ENCODE measurements around the gene PRG2. TPM values are rescaled to one million over a fixed set of nuclear protein-coding genes. Genes with fewer than 3 reads are reported as not detected.

The PRG2 gene, protein sequence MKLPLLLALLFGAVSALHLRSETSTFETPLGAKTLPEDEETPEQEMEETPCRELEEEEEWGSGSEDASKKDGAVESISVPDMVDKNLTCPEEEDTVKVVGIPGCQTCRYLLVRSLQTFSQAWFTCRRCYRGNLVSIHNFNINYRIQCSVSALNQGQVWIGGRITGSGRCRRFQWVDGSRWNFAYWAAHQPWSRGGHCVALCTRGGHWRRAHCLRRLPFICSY
- total RNA-seq, result 1 to 10 TPM in 3 of 6 donors, under 1 TPM in 1, not detected in 2; 0.30 to 2.6 (median 1.6) TPM

DNA sequence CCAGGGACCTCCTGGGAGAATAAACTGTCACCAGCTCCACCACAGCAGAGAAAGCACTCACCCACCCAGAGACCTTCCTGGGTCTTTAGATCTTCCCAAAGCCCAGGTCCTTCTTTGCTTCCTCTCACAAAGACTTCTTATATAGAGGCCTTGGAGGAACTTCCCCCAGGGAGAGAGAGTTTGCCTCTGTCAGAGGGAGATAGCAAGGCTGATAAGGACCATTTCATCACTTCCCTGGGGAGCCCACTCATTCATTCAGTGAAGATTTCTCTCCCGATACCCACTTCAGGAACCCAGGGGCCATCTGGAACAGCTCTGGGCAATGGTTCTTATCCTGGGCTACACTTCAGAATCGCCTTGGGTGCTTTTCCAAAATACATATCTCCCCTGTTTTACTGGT is at the start of gene PRG2:
TSS of gene PRG2 (minus strand) at position 116 of the 400 bp plus-strand sequence. CDS start 706 bp downstream, outside the sequence.
- no peak within 1 kb of the TSS for H3K4me3 ChIP-seq
- ATAC-seq (ENCODE audit: low FRiP score in 2 of 2) (no peak), DNase-seq (no peak)
- no peaks in the 10 kb centered on the region for H3K4me1 ChIP-seq
- TF ChIP-seq, protein P1, sequence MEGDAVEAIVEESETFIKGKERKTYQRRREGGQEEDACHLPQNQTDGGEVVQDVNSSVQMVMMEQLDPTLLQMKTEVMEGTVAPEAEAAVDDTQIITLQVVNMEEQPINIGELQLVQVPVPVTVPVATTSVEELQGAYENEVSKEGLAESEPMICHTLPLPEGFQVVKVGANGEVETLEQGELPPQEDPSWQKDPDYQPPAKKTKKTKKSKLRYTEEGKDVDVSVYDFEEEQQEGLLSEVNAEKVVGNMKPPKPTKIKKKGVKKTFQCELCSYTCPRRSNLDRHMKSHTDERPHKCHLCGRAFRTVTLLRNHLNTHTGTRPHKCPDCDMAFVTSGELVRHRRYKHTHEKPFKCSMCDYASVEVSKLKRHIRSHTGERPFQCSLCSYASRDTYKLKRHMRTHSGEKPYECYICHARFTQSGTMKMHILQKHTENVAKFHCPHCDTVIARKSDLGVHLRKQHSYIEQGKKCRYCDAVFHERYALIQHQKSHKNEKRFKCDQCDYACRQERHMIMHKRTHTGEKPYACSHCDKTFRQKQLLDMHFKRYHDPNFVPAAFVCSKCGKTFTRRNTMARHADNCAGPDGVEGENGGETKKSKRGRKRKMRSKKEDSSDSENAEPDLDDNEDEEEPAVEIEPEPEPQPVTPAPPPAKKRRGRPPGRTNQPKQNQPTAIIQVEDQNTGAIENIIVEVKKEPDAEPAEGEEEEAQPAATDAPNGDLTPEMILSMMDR (IDR thresholded peaks at IDR 0.05), result no peak
- no peak for TF ChIP-seq EP300 (IDR thresholded peaks at IDR 0.05)
- TF ChIP-seq POLR2AphosphoS5 (IDR thresholded peaks at IDR 0.05), result no peak
- no peak for TF ChIP-seq POLR2A (IDR thresholded peaks at IDR 0.05)
- no peaks in the 10 kb centered on the region for H3K36me3 ChIP-seq
- H3K27ac ChIP-seq, result no peak within 1 kb of the TSS
- H3K27me3 ChIP-seq, result no peaks in the 10 kb centered on the region
- 67 to 73% methylated on average over 2 of the region's 2 CpGs for WGBS, 2 donors
- H3K9me3 ChIP-seq, result no peaks in the 10 kb centered on the region

DNA sequence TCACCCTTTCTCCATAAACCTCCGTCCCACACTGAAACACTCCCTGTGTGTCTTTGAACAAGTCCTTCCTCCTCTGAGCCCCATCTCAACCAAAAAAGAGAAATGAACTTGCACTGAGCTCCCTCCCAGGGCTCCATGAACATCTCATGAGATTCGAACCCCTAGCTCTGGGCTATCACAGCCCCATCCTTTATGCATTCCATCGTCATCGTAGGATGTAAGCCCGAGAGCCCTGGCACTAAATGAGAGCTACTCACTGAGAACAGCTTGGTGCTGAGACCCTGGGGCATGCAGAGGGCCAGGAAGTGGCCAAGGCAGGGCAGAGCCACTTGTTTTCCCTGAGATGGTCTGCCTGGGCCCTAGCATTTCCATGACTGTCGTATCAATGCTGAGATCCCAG is 49.3 kb upstream of the PRG2 start:
- WGBS, 2 donors, result 64 to 96% methylated on average over 3 to 6 of the region's 6 CpGs

GRCh38 chr11:57438345-57439285 is 48.2 kb upstream of the PRG2 start:
- Histone ChIP-seq H3K27me3 (no peaks in the 10 kb centered on the region), H3K9me3 (no peaks in the 10 kb centered on the region), H3K36me3 (no peaks in the 10 kb centered on the region), H3K27ac (no peak overlapping the region), H3K4me3 (no peak overlapping the region), H3K4me1 (peaks cover 12 to 25% (median 20%) of the 10 kb centered on the region in 4 donors)
- ATAC-seq (ENCODE audit: low FRiP score in 2 of 2) (no peak), DNase-seq (no peak)
- 89 to 93% methylated on average over 12 of the region's 12 CpGs for whole genome bisulfite sequencing, 2 donors
- TF ChIP-seq EP300 (IDR thresholded peaks at IDR 0.05), result no peak
- no peak for TF ChIP-seq POLR2AphosphoS5 (IDR thresholded peaks at IDR 0.05)
- no peak for TF ChIP-seq POLR2A (IDR thresholded peaks at IDR 0.05)
- TF ChIP-seq, protein P1 (IDR thresholded peaks at IDR 0.05), result no peak

More for the DNA sequence above, 49.3 kb upstream of the PRG2 start:
- H3K27ac ChIP-seq, result no peak overlapping the region
- H3K4me3 ChIP-seq, result no peak overlapping the region
- H3K9me3 ChIP-seq, result no peaks in the 10 kb centered on the region
- ATAC-seq (ENCODE audit: low FRiP score in 2 of 2) (no peak), DNase-seq (no peak)
- peaks cover 5 to 16% (median 12%) of the 10 kb centered on the region in 4 donors for H3K4me1 ChIP-seq
- TF ChIP-seq EP300 (IDR thresholded peaks at IDR 0.05) (no peak), POLR2A (IDR thresholded peaks at IDR 0.05) (no peak), POLR2AphosphoS5 (IDR thresholded peaks at IDR 0.05) (no peak)
- TF ChIP-seq, protein P1 (IDR thresholded peaks at IDR 0.05), result no peak
- no peaks in the 10 kb centered on the region for H3K36me3 ChIP-seq
- H3K27me3 ChIP-seq, result no peaks in the 10 kb centered on the region

DNA sequence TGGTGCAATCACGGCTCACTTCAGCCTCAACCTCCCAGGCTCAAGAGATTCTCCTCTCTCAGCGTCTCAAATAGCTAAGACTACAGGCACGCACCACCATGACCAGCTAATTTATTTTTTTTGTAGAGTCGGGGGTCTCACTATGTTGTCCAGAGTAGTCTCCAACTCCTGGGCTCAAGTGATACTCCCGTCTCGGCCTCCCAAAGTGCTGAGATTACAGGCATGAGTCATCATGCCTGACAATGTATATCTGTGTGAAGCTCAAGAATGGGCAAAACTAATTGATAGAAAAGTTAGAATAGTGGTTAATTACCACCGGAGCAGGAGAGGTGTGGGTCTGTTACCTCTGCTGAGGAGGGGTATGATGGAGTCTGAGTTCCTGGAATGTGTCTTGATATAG is 45.6 kb upstream of the PRG2 start:
- Histone ChIP-seq H3K4me3 (no peak overlapping the region), H3K4me1 (peaks cover 24 to 41% (median 35%) of the 10 kb centered on the region in 4 donors), H3K36me3 (no peaks in the 10 kb centered on the region), H3K27me3 (no peaks in the 10 kb centered on the region), H3K9me3 (no peaks in the 10 kb centered on the region), H3K27ac (no peak overlapping the region)
- ATAC-seq (ENCODE audit: low FRiP score in 2 of 2) (no peak), DNase-seq (no peak)
- no peak for TF ChIP-seq EP300 (IDR thresholded peaks at IDR 0.05)
- TF ChIP-seq POLR2AphosphoS5 (IDR thresholded peaks at IDR 0.05), result no peak
- TF ChIP-seq POLR2A (IDR thresholded peaks at IDR 0.05), result no peak
- TF ChIP-seq, protein P1 (IDR thresholded peaks at IDR 0.05), result no peak
- 80 to 82% methylated on average over 7 of the region's 7 CpGs for WGBS, 2 donors

All from upper lobe of left lung (tissue), 6 donors.